ENCODE data around the gene SUCLG1.

- TF ChIP-seq GATA2 (IDR thresholded peaks at IDR 0.05; ENCODE audit: low read depth, low read length), result no peak
- no peak for TF ChIP-seq GATA3 (IDR thresholded peaks at IDR 0.05; ENCODE audit: low read depth, low read length)
Measured at GRCh38 chr2:84487298-84487996, 28.4 kb upstream of the SUCLG1 start.

All from SH-SY5Y (cell line).